ENCODE measurements around the gene CILP.

GRCh38 chr15:65192016-65192415 is 19.3 kb downstream of the CILP start:
- TF ChIP-seq REST (IDR thresholded peaks at IDR 0.05; ENCODE audit: insufficient read depth in 1 of 2, low read depth in 2 of 2, low read length in 2 of 2): no peak
- no peak for TF ChIP-seq POLR2AphosphoS5 (IDR thresholded peaks at IDR 0.05; ENCODE audit: low read depth, low read length)
